K562 (cell line): ENCODE data around the gene HAPLN3. TPM values are rescaled to one million over a fixed set of nuclear protein-coding genes. Genes with fewer than 3 reads are reported as not detected.
A peak's percentile ranks its signal among the peaks of the same experiment; 100 is the strongest.

Source experiments
- ATF7 ChIP-seq: fragments of 450-650 bp; IDR thresholded peaks from 2 replicates; pipeline ENCODE4 v1.7.1; 2014; ENCODE audit warnings: mild to moderate bottlenecking, moderate library complexity
- CBFB ChIP-seq: sonication (generic); formaldehyde crosslinking; IDR thresholded peaks from 2 replicates; pipeline ENCODE4 v1.4.0; 2020; ENCODE audit warnings: mild to moderate bottlenecking, missing genetic modification reagents
- HMGN3 ChIP-seq: IDR thresholded peaks from 2 replicates; pipeline ENCODE4 v1.6.1; 2011; ENCODE audit warnings: borderline replicate concordance, low read depth, mild to moderate bottlenecking, mixed read lengths, low read length; ENCODE audit not compliant: insufficient read length; ENCODE audit errors: extremely low read depth
- LCOR ChIP-seq: sonication (generic); formaldehyde crosslinking; IDR thresholded peaks from 2 replicates; pipeline ENCODE4 v1.8.0; 2022; ENCODE audit warnings: mild to moderate bottlenecking, missing genetic modification reagents
- MAZ ChIP-seq, 2 experiments: fragments of 450-650 bp in 1 of 2; sonication (generic) in 1 of 2; formaldehyde crosslinking; IDR thresholded peaks in 1 of 2; conservative IDR thresholded peaks in 1 of 2; 2 replicates each; pipeline versions ENCODE4 v1.4.0 to v1.5.0; 2020; ENCODE audit warnings: mild to moderate bottlenecking in 1 of 2, missing genetic modification reagents in 1 of 2
- NCOA6 ChIP-seq: fragments of 450-650 bp; IDR thresholded peaks from 2 replicates; pipeline ENCODE4 v1.6.1; 2017; ENCODE audit warnings: mild to moderate bottlenecking
- ZBTB17 ChIP-seq: fragments of 450-650 bp; formaldehyde crosslinking; IDR thresholded peaks from 2 replicates; pipeline ENCODE4 v1.4.0; 2020; ENCODE audit warnings: mild to moderate bottlenecking
- polyA plus RNA-seq, 8 experiments: library from polyadenylated mRNA; depleted of rRNA in 4 of 8; stranded (reverse) in 5 of 8; unstranded in 3 of 8; fragments of >200 nt; fragmentation: Nextera tagmentation in 2 of 8; fragmentation: Illumina TruSeq in 1 of 8; extraction: Ambion mirVana in 2 of 8; extraction: Trizol in 1 of 8; gene quantifications; 2 replicates each; pipeline versions ENCODE4 v1.2.1 to v1.2.3, GENCODE V29; 2011 to 2014; ENCODE audit warnings: inconsistent platforms in 1 of 8, missing spikeins in 1 of 8
- total RNA-seq, 7 experiments: library from RNA; depleted of rRNA in 6 of 7; stranded (reverse); fragments of >200 nt in 6 of 7; fragmentation: Illumina TruSeq in 2 of 7; extraction: Trizol in 2 of 7; gene quantifications; 2 replicates each; pipeline versions ENCODE4 v1.2.1 to v1.2.3, GENCODE V29; 2011 to 2021; ENCODE audit warnings: low replicate concordance in 1 of 7
- TF ChIP-seq, protein P1 (sequence below): conservative IDR thresholded peaks from 2 replicates; pipeline ENCODE4 v1.6.1; 2011; ENCODE audit warnings: low read depth, mild to moderate bottlenecking, low read length; ENCODE audit not compliant: control insufficient read depth
- TF ChIP-seq, protein P2 (sequence below): fragments of 250-450 bp; sonication (Bioruptor Pico); IDR thresholded peaks from 2 replicates; pipeline ENCODE4 v1.5.0; 2022; ENCODE audit warnings: mild to moderate bottlenecking
- TF ChIP-seq, protein P3 (sequence below): fragments of 450-650 bp; IDR thresholded peaks from 2 replicates; pipeline ENCODE4 v1.6.1; 2016; ENCODE audit warnings: mild to moderate bottlenecking, moderate library complexity

HAPLN3 gene
- total and polyA plus RNA-seq, 9 of the 15 experiments (the other 6 are each of a cell fraction or from before 2014, with no cell fraction given): 0.04 to 2.4 (median 0.65) TPM

DNA sequence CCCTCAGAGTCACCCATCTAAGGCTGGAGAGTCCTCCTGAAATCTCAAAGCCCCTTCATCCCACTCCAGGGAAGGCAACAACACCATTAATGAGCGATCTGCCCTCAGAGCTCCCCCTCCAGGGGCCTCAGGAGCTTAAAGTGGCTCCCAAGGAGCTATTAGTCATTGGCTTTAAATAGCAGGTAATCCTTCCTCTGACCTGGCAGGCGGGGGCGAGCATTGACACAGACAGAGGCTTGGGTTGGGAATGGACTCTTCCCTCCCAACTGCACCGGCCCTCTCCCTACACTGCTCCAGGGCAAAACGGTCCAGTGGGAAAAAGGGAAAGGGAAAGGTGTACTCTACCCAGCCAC is 16.4 kb upstream of the HAPLN3 start (continued):
- TF ChIP-seq MAZ (CRISPR knock-in tag; conservative IDR thresholded peaks at IDR 0.05 in 1 of 2, IDR thresholded peaks at IDR 0.05 in 1 of 2) (peak in 1 of 2 experiments; percentile 43; a peak in 1 of 4 replicates), CBFB (CRISPR knock-in tag) (no peak), HMGN3 (no peak), ZBTB17 (CRISPR knock-in tag) (no peak), LCOR (CRISPR knock-in tag) (no peak), NCOA6 (no peak), ATF7 (peak; percentile 55; the same call in 1 of the 2 replicates)
- TF ChIP-seq, protein P1, sequence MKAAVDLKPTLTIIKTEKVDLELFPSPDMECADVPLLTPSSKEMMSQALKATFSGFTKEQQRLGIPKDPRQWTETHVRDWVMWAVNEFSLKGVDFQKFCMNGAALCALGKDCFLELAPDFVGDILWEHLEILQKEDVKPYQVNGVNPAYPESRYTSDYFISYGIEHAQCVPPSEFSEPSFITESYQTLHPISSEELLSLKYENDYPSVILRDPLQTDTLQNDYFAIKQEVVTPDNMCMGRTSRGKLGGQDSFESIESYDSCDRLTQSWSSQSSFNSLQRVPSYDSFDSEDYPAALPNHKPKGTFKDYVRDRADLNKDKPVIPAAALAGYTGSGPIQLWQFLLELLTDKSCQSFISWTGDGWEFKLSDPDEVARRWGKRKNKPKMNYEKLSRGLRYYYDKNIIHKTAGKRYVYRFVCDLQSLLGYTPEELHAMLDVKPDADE: 0 out of 2 replicates have a peak, but pooled peaks have one; percentile 7
- TF ChIP-seq, protein P2, sequence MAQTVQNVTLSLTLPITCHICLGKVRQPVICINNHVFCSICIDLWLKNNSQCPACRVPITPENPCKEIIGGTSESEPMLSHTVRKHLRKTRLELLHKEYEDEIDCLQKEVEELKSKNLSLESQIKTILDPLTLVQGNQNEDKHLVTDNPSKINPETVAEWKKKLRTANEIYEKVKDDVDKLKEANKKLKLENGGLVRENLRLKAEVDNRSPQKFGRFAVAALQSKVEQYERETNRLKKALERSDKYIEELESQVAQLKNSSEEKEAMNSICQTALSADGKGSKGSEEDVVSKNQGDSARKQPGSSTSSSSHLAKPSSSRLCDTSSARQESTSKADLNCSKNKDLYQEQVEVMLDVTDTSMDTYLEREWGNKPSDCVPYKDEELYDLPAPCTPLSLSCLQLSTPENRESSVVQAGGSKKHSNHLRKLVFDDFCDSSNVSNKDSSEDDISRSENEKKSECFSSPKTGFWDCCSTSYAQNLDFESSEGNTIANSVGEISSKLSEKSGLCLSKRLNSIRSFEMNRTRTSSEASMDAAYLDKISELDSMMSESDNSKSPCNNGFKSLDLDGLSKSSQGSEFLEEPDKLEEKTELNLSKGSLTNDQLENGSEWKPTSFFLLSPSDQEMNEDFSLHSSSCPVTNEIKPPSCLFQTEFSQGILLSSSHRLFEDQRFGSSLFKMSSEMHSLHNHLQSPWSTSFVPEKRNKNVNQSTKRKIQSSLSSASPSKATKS (CRISPR knock-in tag): no peak
- TF ChIP-seq, protein P3, sequence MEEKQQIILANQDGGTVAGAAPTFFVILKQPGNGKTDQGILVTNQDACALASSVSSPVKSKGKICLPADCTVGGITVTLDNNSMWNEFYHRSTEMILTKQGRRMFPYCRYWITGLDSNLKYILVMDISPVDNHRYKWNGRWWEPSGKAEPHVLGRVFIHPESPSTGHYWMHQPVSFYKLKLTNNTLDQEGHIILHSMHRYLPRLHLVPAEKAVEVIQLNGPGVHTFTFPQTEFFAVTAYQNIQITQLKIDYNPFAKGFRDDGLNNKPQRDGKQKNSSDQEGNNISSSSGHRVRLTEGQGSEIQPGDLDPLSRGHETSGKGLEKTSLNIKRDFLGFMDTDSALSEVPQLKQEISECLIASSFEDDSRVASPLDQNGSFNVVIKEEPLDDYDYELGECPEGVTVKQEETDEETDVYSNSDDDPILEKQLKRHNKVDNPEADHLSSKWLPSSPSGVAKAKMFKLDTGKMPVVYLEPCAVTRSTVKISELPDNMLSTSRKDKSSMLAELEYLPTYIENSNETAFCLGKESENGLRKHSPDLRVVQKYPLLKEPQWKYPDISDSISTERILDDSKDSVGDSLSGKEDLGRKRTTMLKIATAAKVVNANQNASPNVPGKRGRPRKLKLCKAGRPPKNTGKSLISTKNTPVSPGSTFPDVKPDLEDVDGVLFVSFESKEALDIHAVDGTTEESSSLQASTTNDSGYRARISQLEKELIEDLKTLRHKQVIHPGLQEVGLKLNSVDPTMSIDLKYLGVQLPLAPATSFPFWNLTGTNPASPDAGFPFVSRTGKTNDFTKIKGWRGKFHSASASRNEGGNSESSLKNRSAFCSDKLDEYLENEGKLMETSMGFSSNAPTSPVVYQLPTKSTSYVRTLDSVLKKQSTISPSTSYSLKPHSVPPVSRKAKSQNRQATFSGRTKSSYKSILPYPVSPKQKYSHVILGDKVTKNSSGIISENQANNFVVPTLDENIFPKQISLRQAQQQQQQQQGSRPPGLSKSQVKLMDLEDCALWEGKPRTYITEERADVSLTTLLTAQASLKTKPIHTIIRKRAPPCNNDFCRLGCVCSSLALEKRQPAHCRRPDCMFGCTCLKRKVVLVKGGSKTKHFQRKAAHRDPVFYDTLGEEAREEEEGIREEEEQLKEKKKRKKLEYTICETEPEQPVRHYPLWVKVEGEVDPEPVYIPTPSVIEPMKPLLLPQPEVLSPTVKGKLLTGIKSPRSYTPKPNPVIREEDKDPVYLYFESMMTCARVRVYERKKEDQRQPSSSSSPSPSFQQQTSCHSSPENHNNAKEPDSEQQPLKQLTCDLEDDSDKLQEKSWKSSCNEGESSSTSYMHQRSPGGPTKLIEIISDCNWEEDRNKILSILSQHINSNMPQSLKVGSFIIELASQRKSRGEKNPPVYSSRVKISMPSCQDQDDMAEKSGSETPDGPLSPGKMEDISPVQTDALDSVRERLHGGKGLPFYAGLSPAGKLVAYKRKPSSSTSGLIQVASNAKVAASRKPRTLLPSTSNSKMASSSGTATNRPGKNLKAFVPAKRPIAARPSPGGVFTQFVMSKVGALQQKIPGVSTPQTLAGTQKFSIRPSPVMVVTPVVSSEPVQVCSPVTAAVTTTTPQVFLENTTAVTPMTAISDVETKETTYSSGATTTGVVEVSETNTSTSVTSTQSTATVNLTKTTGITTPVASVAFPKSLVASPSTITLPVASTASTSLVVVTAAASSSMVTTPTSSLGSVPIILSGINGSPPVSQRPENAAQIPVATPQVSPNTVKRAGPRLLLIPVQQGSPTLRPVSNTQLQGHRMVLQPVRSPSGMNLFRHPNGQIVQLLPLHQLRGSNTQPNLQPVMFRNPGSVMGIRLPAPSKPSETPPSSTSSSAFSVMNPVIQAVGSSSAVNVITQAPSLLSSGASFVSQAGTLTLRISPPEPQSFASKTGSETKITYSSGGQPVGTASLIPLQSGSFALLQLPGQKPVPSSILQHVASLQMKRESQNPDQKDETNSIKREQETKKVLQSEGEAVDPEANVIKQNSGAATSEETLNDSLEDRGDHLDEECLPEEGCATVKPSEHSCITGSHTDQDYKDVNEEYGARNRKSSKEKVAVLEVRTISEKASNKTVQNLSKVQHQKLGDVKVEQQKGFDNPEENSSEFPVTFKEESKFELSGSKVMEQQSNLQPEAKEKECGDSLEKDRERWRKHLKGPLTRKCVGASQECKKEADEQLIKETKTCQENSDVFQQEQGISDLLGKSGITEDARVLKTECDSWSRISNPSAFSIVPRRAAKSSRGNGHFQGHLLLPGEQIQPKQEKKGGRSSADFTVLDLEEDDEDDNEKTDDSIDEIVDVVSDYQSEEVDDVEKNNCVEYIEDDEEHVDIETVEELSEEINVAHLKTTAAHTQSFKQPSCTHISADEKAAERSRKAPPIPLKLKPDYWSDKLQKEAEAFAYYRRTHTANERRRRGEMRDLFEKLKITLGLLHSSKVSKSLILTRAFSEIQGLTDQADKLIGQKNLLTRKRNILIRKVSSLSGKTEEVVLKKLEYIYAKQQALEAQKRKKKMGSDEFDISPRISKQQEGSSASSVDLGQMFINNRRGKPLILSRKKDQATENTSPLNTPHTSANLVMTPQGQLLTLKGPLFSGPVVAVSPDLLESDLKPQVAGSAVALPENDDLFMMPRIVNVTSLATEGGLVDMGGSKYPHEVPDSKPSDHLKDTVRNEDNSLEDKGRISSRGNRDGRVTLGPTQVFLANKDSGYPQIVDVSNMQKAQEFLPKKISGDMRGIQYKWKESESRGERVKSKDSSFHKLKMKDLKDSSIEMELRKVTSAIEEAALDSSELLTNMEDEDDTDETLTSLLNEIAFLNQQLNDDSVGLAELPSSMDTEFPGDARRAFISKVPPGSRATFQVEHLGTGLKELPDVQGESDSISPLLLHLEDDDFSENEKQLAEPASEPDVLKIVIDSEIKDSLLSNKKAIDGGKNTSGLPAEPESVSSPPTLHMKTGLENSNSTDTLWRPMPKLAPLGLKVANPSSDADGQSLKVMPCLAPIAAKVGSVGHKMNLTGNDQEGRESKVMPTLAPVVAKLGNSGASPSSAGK: no peak
- TF ChIP-seq, all 486 proteins: peak for 28
